Measurements from ENCODE around the gene ACTR3C. TPM values are rescaled to one million over a fixed set of nuclear protein-coding genes. Genes with fewer than 3 reads are reported as not detected.
"Not testable (repeated sequence)": the region's sequence is repeated elsewhere in the genome, so short reads cannot be mapped to it uniquely, and the experiment has no call there.

The ACTR3C gene
- total RNA-seq, 1 donor from 2014 or later = 2.9 TPM

GRCh38 chr7:150268798-150269197 lies 54.5 kb downstream of the ACTR3C start:
- ATAC-seq (ENCODE audit: poor library complexity); intact Hi-C loops (cut with DNase I); DNase-seq: not testable (repeated sequence)

GRCh38 chr7:150268287-150268686 lies 55.1 kb downstream of the ACTR3C start:
- ATAC-seq (ENCODE audit: poor library complexity); DNase-seq; intact Hi-C loops (cut with DNase I): not testable (repeated sequence)

DNA sequence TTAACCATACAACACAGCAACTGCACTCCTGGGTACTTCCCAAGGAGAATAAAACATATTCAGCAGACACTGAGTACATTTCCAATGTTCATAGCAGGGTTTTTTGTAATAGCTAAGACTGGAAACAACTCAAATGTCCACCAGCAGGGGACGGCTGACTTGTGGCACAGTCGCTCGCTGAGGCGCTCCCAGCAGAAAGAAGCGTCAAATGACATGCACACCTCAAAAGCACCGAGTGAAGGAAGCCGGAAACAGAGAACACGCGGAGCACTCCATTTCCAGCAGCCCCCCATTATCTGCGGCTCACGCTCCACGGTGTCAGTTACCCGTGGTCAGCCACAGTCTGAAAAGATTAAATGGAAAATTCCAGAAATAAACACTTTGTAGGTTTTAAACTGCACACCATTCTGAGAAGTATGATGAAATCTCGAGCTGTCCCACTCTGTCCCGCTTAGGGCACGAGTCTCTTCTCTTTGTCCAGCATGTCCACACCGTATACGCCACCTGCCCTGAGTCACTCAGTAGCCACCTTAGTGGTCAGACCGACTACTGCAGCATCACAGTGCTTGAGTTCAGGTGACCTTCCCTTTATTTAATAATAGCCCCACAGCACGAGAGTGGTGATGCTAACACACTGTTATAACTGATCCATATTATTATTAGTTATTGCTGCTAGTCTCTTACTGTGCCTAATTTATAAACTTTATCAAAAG lies 56.2 kb downstream of the ACTR3C start:
- ATAC-seq (ENCODE audit: poor library complexity); intact Hi-C loops (cut with DNase I); DNase-seq: not testable (repeated sequence)

DNA sequence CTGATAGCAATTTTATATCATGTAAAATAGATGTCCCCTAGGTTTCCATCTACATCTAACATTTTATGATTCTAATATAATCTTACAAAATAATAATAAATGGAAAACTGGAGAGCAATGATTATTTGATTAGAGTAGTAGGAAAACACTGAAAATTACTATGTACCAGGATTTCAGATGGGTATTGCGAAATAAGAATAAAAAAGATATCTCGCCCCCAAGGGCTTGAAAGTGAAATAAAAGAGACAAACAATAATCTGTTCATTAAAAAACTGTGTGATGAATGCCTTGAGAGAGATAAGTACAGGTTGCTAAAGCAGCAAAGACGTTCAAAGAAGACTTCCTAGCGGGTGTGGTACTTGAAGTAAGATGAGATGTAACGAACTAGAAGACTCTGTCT lies 60.7 kb downstream of the ACTR3C start:
- DNase-seq; ATAC-seq (ENCODE audit: poor library complexity); intact Hi-C loops (cut with DNase I): not testable (repeated sequence)

DNA sequence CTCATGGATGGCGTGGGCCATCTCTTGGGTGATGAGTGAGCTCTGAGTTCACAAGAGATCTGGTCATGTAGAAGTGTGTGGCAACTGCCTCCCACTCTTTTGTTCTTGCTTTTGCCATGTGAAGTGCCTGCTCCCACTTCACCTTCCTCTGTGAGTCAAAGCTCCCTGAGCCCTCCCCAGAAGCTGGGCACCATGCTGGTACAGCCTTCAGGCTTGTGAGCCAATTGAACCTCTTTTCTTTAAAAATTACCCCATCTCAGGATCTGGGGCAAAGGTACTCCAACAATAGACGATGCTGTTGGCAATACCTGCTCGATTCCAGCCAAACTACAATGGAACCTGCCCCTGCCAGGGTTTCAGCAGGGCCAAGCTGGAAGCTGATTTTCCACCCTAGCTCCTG lies 75.6 kb downstream of the ACTR3C start:
- DNase-seq; ATAC-seq (ENCODE audit: poor library complexity); intact Hi-C loops (cut with DNase I): not testable (repeated sequence)

DNA sequence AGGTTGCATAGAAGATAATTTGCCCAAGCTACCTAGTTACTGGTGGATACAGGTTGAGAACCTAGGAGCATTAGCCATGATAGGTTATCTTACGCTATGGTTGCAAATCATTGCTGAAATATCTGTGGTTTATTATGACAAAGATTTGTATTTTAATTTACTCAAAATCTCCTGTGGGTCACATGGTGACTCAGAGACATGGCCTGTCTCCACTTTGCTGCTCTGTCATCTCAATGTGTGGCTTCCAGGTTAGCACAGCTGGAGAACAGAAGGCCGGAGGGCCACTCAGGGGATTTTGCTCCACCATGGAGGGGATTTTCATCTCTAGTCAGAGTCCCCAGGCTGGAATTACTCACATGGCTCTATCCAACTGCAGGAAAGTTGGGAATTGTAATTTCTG lies 78.1 kb downstream of the ACTR3C start:
- DNase-seq; intact Hi-C loops (cut with DNase I); ATAC-seq (ENCODE audit: poor library complexity): not testable (repeated sequence)

DNA sequence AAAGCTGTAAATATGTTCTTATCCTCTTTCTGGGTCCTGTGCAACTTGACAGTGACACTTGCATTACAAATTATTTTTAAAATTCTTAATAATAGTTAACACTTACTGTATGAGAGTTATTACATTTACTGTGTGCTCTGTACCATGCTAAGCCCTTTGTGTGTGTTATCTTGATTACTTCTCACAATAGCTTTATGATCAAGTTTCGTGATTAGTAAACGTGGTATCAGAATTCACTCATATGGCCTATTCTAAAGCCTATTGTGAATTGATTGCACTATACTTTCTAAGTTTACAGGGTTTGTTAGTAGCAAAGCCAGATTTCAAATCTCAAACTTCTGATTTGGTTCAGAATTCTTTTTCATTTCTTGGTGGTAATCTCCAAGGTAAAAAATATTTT lies 80.4 kb downstream of the ACTR3C start:
- intact Hi-C loops (cut with DNase I); ATAC-seq (ENCODE audit: poor library complexity); DNase-seq: not testable (repeated sequence)

- ATAC-seq (ENCODE audit: poor library complexity); DNase-seq; intact Hi-C loops (cut with DNase I): not testable (repeated sequence)
These were observed 97.9 kb downstream of the ACTR3C start for GRCh38 chr7:150225444-150225843.

GRCh38 chr7:150222083-150222972 lies 101.0 kb downstream of the ACTR3C start:
- ATAC-seq (ENCODE audit: poor library complexity); intact Hi-C loops (cut with DNase I): not testable (repeated sequence)
- DNase-seq = peak; percentile 29

- ATAC-seq (ENCODE audit: poor library complexity); intact Hi-C loops (cut with DNase I); DNase-seq: not testable (repeated sequence)
These were observed 102.6 kb downstream of the ACTR3C start for GRCh38 chr7:150220673-150221181.

DNA sequence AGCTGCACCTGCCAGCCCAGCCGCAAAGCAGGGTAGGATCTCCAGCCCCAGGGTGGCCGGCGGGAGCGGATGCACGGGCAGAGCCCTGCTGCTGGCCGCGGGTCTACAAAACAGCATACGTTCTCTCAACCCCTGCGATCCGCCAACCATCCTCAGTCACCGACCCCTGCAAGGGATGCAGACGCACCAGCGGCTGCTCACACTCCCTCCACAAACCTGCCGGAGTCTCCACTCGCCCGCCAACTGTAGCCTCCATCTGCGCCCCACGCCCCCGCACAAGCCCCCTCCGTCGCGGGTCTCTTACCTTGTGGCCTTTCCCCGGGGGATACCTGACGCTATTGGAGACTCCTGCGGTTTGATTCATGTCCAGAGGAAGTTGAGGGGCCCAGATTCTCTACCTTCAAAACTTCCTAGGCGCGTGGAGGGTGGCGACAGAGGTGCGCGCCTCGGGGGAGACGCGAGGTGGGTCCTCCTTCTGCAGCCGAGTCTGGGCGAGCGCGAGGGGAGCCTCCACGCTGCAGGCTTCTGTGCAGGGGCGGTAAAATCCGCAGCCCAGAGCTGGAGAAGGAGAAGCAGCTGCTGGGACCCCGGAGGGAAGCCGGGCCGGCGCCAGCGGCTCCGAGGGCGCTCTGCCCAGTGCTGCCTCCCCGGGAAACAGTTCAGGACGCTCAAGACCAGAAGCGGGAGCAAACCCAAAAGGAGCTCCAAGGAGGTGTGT lies 103.2 kb downstream of the ACTR3C start:
- DNase-seq; ATAC-seq (ENCODE audit: poor library complexity); intact Hi-C loops (cut with DNase I): not testable (repeated sequence)

- DNase-seq; intact Hi-C loops (cut with DNase I); ATAC-seq (ENCODE audit: poor library complexity): not testable (repeated sequence)
These were observed 116.5 kb downstream of the ACTR3C start for GRCh38 chr7:150206848-150207247.

GRCh38 chr7:150205866-150206265 lies 117.5 kb downstream of the ACTR3C start:
- intact Hi-C loops (cut with DNase I); DNase-seq; ATAC-seq (ENCODE audit: poor library complexity): not testable (repeated sequence)

DNA sequence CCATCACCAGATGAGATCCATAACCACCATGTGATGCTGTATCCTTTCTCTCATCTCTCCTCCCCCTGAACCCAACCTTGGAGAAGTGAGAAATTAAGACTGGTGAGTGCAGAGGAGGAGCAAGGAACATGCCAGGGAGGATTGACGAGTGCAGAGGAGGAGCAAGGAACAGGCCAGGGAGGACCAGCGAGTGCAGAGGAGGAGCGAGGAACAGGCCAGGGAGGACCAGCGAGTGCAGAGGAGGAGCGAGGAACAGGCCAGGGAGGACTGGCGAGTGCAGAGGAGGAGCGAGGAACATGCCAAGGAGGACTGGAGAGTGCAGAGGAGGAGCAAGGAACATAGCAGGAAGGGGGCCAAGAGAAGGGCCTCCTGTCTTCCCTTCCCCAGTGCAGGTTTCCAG lies 118.8 kb downstream of the ACTR3C start:
- ATAC-seq (ENCODE audit: poor library complexity); DNase-seq; intact Hi-C loops (cut with DNase I): not testable (repeated sequence)

- DNase-seq; ATAC-seq (ENCODE audit: poor library complexity); intact Hi-C loops (cut with DNase I): not testable (repeated sequence)
These were observed 120.5 kb downstream of the ACTR3C start for GRCh38 chr7:150202894-150203293.
